ENCODE results near the gene LTBP2.

Gene LTBP2

GRCh38 chr14:74591899-74592298, 20.1 kb downstream of the LTBP2 start:
- H3F3A ChIP-seq (ENCODE audit: control insufficient read depth, insufficient read depth), result no peaks in the 10 kb centered on the region
- TF ChIP-seq EZH2phosphoT487 (IDR thresholded peaks at IDR 0.05; ENCODE audit: borderline replicate concordance, low read length), result no peak
- no peak for TF ChIP-seq CTCF (IDR thresholded peaks at IDR 0.05; ENCODE audit: low read depth, low read length, poor library complexity, severe bottlenecking)
- no peak overlapping the region for H3K4me2 ChIP-seq (ENCODE audit: low read length)
- no peaks in the 10 kb centered on the region for H3K27me3 ChIP-seq (ENCODE audit: control insufficient read depth, low read length)
- no peaks in the 10 kb centered on the region for H4K20me1 ChIP-seq (ENCODE audit: control insufficient read depth, insufficient read depth, low read depth, low read length)
- no peak overlapping the region for H3K4me3 ChIP-seq (ENCODE audit: low read length)
- no peaks in the 10 kb centered on the region for H3K9me3 ChIP-seq (ENCODE audit: control insufficient read depth, insufficient read depth, low read length)
- no peaks in the 10 kb centered on the region for H3K9me2 ChIP-seq (replicated peaks; ENCODE audit: control insufficient read depth, low read length)
- H3K36me3 ChIP-seq (ENCODE audit: control insufficient read depth, low read length), result no peaks in the 10 kb centered on the region
- H3K4me1 ChIP-seq (ENCODE audit: control insufficient read depth, low read length), result peaks cover 14% of the 10 kb centered on the region
- no peaks in the 10 kb centered on the region for H3K79me2 ChIP-seq (ENCODE audit: control insufficient read depth, low read length)
- no peak overlapping the region for H3K27ac ChIP-seq (ENCODE audit: low read depth, low read length)

GRCh38 chr14:74591394-74591793, 20.6 kb downstream of the LTBP2 start:
- H3K9me2 ChIP-seq (replicated peaks; ENCODE audit: control insufficient read depth, low read length), result no peaks in the 10 kb centered on the region
- no peaks in the 10 kb centered on the region for H3K9me3 ChIP-seq (ENCODE audit: control insufficient read depth, insufficient read depth, low read length)
- H3K4me3 ChIP-seq (ENCODE audit: low read length), result no peak overlapping the region
- no peaks in the 10 kb centered on the region for H4K20me1 ChIP-seq (ENCODE audit: control insufficient read depth, insufficient read depth, low read depth, low read length)
- H3K79me2 ChIP-seq (ENCODE audit: control insufficient read depth, low read length), result no peaks in the 10 kb centered on the region
- no peak overlapping the region for H3K27ac ChIP-seq (ENCODE audit: low read depth, low read length)
- H3K27me3 ChIP-seq (ENCODE audit: control insufficient read depth, low read length), result no peaks in the 10 kb centered on the region
- H3F3A ChIP-seq (ENCODE audit: control insufficient read depth, insufficient read depth), result no peaks in the 10 kb centered on the region
- no peak for TF ChIP-seq EZH2phosphoT487 (IDR thresholded peaks at IDR 0.05; ENCODE audit: borderline replicate concordance, low read length)
- no peak for TF ChIP-seq CTCF (IDR thresholded peaks at IDR 0.05; ENCODE audit: low read depth, low read length, poor library complexity, severe bottlenecking)
- H3K36me3 ChIP-seq (ENCODE audit: control insufficient read depth, low read length), result no peaks in the 10 kb centered on the region
- peaks cover 14% of the 10 kb centered on the region for H3K4me1 ChIP-seq (ENCODE audit: control insufficient read depth, low read length)
- H3K4me2 ChIP-seq (ENCODE audit: low read length), result no peak overlapping the region

- Histone ChIP-seq H3K9me3 (ENCODE audit: control insufficient read depth, insufficient read depth, low read length) (no peaks in the 10 kb centered on the region), H3K4me1 (ENCODE audit: control insufficient read depth, low read length) (peaks cover 14% of the 10 kb centered on the region), H3K4me3 (ENCODE audit: low read length) (no peak overlapping the region), H3F3A (ENCODE audit: control insufficient read depth, insufficient read depth) (no peaks in the 10 kb centered on the region), H3K27me3 (ENCODE audit: control insufficient read depth, low read length) (no peaks in the 10 kb centered on the region), H3K4me2 (ENCODE audit: low read length) (no peak overlapping the region), H3K27ac (ENCODE audit: low read depth, low read length) (no peak overlapping the region), H3K9me2 (replicated peaks; ENCODE audit: control insufficient read depth, low read length) (no peaks in the 10 kb centered on the region), H4K20me1 (ENCODE audit: control insufficient read depth, insufficient read depth, low read depth, low read length) (no peaks in the 10 kb centered on the region), H3K79me2 (ENCODE audit: control insufficient read depth, low read length) (no peaks in the 10 kb centered on the region), H3K36me3 (ENCODE audit: control insufficient read depth, low read length) (no peaks in the 10 kb centered on the region)
- TF ChIP-seq EZH2phosphoT487 (IDR thresholded peaks at IDR 0.05; ENCODE audit: borderline replicate concordance, low read length) (no peak), CTCF (IDR thresholded peaks at IDR 0.05; ENCODE audit: low read depth, low read length, poor library complexity, severe bottlenecking) (no peak)
Observed at GRCh38 chr14:74589291-74589879, 22.7 kb downstream of the LTBP2 start.

Measured in DOHH2 (cell line).